ENCODE data around the gene GAREM1.

- TF ChIP-seq, protein P1, sequence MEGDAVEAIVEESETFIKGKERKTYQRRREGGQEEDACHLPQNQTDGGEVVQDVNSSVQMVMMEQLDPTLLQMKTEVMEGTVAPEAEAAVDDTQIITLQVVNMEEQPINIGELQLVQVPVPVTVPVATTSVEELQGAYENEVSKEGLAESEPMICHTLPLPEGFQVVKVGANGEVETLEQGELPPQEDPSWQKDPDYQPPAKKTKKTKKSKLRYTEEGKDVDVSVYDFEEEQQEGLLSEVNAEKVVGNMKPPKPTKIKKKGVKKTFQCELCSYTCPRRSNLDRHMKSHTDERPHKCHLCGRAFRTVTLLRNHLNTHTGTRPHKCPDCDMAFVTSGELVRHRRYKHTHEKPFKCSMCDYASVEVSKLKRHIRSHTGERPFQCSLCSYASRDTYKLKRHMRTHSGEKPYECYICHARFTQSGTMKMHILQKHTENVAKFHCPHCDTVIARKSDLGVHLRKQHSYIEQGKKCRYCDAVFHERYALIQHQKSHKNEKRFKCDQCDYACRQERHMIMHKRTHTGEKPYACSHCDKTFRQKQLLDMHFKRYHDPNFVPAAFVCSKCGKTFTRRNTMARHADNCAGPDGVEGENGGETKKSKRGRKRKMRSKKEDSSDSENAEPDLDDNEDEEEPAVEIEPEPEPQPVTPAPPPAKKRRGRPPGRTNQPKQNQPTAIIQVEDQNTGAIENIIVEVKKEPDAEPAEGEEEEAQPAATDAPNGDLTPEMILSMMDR (IDR thresholded peaks at IDR 0.05; ENCODE audit: extremely low read depth in 1 of 2, insufficient read depth in 1 of 2, low read depth in 1 of 2, low read length in 2 of 2): no peak
- no peak for TF ChIP-seq EZH2 (IDR thresholded peaks at IDR 0.05; ENCODE audit: borderline replicate concordance, low read depth, low read length, severe bottlenecking)
- no peak for TF ChIP-seq JUN (IDR thresholded peaks at IDR 0.05; ENCODE audit: borderline replicate concordance, insufficient read depth, insufficient read length, low read depth)
- TF ChIP-seq POLR2AphosphoS5 (IDR thresholded peaks at IDR 0.05; ENCODE audit: insufficient read depth, low read depth, low read length): no peak
- TF ChIP-seq POLR2A (IDR thresholded peaks at IDR 0.05; ENCODE audit: low read depth, low read length): no peak
- TF ChIP-seq FOS (IDR thresholded peaks at IDR 0.05; ENCODE audit: borderline replicate concordance, insufficient read depth, low read length): no peak
These were observed 2.2 kb upstream of the GAREM1 start for GRCh38 chr18:32472841-32473240.

All from endothelial cell of umbilical vein (primary cell).